GM23248 (cell line): ENCODE measurements around the gene SLC13A4. TPM values are rescaled to one million over a fixed set of nuclear protein-coding genes. Genes with fewer than 3 reads are reported as not detected.

Source experiments
- DNase-seq: peaks from one replicate; pipeline ENCODE4 v3.0.0-alpha.2; 2015
- H2AFZ ChIP-seq: fragments of 200-600 bp; sonication (generic); 2 replicates; pipeline ENCODE4 v1.6.1; 2016; ENCODE audit warnings: antibody characterized with exemption
- H3F3A ChIP-seq: fragments of 200-600 bp; sonication (generic); 2 replicates; pipeline ENCODE4 v1.6.1; 2016; ENCODE audit warnings: mild to moderate bottlenecking, antibody characterized with exemption, mixed run types; ENCODE audit not compliant: insufficient read depth
- H3K27ac ChIP-seq: fragments of 200-600 bp; sonication (generic); 2 replicates; pipeline ENCODE4 v1.5.1; 2016; ENCODE audit warnings: mild to moderate bottlenecking
- H3K27me3 ChIP-seq: fragments of 200-600 bp; sonication (generic); replicated peaks from 2 replicates; pipeline ENCODE4 v1.6.1; 2016; ENCODE audit warnings: mild to moderate bottlenecking; ENCODE audit not compliant: insufficient read depth
- H3K36me3 ChIP-seq: fragments of 200-600 bp; sonication (generic); 2 replicates; pipeline ENCODE4 v1.6.1; 2016; ENCODE audit warnings: low read depth, mild to moderate bottlenecking
- H3K4me1 ChIP-seq: fragments of 200-600 bp; sonication (generic); 2 replicates; pipeline ENCODE4 v1.6.1; 2016; ENCODE audit warnings: mild to moderate bottlenecking; ENCODE audit not compliant: insufficient read depth
- H3K4me2 ChIP-seq: fragments of 200-600 bp; sonication (generic); one replicate; pipeline ENCODE4 v1.6.1; 2016; ENCODE audit warnings: mild to moderate bottlenecking; ENCODE audit not compliant: unreplicated experiment
- H3K4me3 ChIP-seq: fragments of 200-600 bp; sonication (generic); 2 replicates; pipeline ENCODE4 v1.5.1; 2016; ENCODE audit warnings: mild to moderate bottlenecking
- H3K79me2 ChIP-seq: fragments of 200-600 bp; sonication (generic); 2 replicates; pipeline ENCODE4 v1.6.1; 2016; ENCODE audit warnings: mild to moderate bottlenecking; ENCODE audit not compliant: insufficient read depth
- H3K9ac ChIP-seq: fragments of 200-600 bp; sonication (generic); 2 replicates; pipeline ENCODE4 v1.6.1; 2016; ENCODE audit warnings: mild to moderate bottlenecking
- H3K9me2 ChIP-seq: fragments of 200-600 bp; sonication (generic); 2 replicates; pipeline ENCODE4 v1.6.1; 2016; ENCODE audit warnings: mixed run types, mild to moderate bottlenecking, moderate library complexity; ENCODE audit not compliant: insufficient read depth
- H3K9me3 ChIP-seq: fragments of 200-600 bp; sonication (generic); one replicate; pipeline ENCODE4 v1.6.1; 2017; ENCODE audit warnings: low read depth
- H4K20me1 ChIP-seq: fragments of 200-600 bp; sonication (generic); 2 replicates; pipeline ENCODE4 v1.6.0; 2016; ENCODE audit not compliant: insufficient read depth
- EZH2 ChIP-seq: fragments of 200-600 bp; sonication (generic); IDR thresholded peaks from 2 replicates; pipeline ENCODE4 v1.6.1; 2018; ENCODE audit warnings: antibody characterized with exemption, mild to moderate bottlenecking; ENCODE audit not compliant: insufficient read depth, poor library complexity, severe bottlenecking
- EZH2phosphoT487 ChIP-seq: fragments of 200-600 bp; sonication (generic); IDR thresholded peaks from 2 replicates; pipeline ENCODE4 v1.6.1; 2018; ENCODE audit warnings: antibody characterized with exemption, moderate library complexity, mild to moderate bottlenecking, low read depth; ENCODE audit not compliant: insufficient read depth
- WGBS, 2 experiments: methylation state at CpG; one replicate each; pipeline ENCODE4 v1.1.6; 2015 to 2017; ENCODE audit warnings: low lambda C conversion rate in 2 of 2, low coverage in 1 of 2; ENCODE audit errors: missing lambda C conversion rate in 2 of 2; 5-methylcytosine and 5-hydroxymethylcytosine counted together
- in situ Hi-C: fragments of 300-500 bp; cut with MboI; formaldehyde crosslinking; loops from 2 replicates; pipeline ENCODE4 v1.15.0; 2020
- polyA plus RNA-seq: library from polyadenylated mRNA; unstranded; fragments of >200 nt; fragmentation: Nextera tagmentation; extraction: Ambion mirVana; gene quantifications from 2 replicates; pipeline ENCODE4 v1.2.1, GENCODE V29; 2016
- total RNA-seq: library from RNA; depleted of rRNA; stranded (reverse); fragments of >200 nt; shearing (Covaris generic); gene quantifications from 2 replicates; pipeline ENCODE4 v1.2.3, GENCODE V29; 2014

Gene SLC13A4
- total and polyA plus RNA-seq, 2 experiments from 2014 or later, result 0.11 to 1.9 TPM

DNA sequence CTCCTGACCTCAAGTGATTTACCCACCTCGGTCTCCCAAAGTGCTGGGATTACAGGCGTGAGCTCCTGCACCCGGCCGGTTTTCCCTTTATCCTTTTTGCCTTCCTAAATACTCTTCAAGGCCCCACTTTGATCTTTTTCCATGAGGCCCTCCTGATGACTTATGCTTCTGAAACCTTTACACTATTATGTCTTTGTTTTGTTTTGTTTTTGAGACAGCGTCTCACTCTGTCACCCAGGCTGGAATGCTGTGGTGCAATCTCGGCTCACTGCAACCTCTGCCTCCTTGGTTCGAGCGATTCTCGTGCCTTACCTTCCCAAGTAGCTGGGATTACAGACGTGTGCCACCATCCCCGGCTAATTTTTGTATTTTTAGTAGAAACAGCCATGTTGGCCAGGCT lies 61.8 kb downstream of the SLC13A4 start:
- Histone ChIP-seq H2AFZ (no peak overlapping the region), H3K9me3 (no peaks in the 10 kb centered on the region), H3K27me3 (no peaks in the 10 kb centered on the region), H3K27ac (peak overlapping the region; percentile 100), H4K20me1 (no peaks in the 10 kb centered on the region), H3K4me2 (no peak overlapping the region), H3F3A (peaks cover 47% of the 10 kb centered on the region), H3K79me2 (peaks cover 75% of the 10 kb centered on the region), H3K36me3 (no peaks in the 10 kb centered on the region), H3K4me1 (peaks cover 52% of the 10 kb centered on the region), H3K9me2 (no peaks in the 10 kb centered on the region), H3K4me3 (no peak overlapping the region), H3K9ac (0 out of 2 replicates have a peak overlapping the region, but pooled peaks have one; percentile 10)
- peak; percentile 58 for DNase-seq
- 74 to 75% methylated on average over 11 of the region's 11 CpGs for WGBS, 2 experiments
- in situ Hi-C loops, result no loop called here
- no peak for TF ChIP-seq EZH2phosphoT487
- no peak for TF ChIP-seq EZH2

DNA sequence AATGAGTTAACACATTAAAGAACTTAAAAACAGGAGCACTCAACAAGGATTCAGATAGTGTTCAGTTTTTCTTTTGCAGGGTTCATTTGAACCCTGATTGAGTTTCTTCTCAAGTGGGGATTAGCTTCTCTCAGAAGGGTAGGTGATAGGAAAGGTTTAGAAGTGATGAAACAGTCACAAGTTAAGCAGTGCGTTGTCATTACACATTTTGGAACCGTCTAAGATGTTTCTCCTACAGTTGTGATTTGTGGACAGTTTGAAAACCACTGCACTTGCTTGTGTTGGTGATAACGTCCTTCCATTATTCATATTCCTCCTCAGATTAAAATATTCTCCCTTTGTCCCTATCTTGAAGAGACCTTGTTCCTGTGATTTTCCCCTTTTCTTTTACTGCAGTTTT lies 62.9 kb downstream of the SLC13A4 start:
- peaks cover 38% of the 10 kb centered on the region for H3F3A ChIP-seq
- H3K9ac ChIP-seq, result peak overlapping the region; percentile 100
- H3K79me2 ChIP-seq, result peaks cover 67% of the 10 kb centered on the region
- H3K9me2 ChIP-seq, result no peaks in the 10 kb centered on the region
- H3K36me3 ChIP-seq, result no peaks in the 10 kb centered on the region
- in situ Hi-C loops, result no loop called here
- H3K4me3 ChIP-seq, result peak overlapping the region; percentile 99; the same call in 1 of the 2 replicates
- TF ChIP-seq EZH2 (no peak), EZH2phosphoT487 (no peak)
- peak overlapping the region; percentile 95 for H3K4me2 ChIP-seq
- WGBS, 2 experiments, result 38 to 47% methylated on average over 3 of the region's 3 CpGs
- H4K20me1 ChIP-seq, result no peaks in the 10 kb centered on the region
- peaks cover 41% of the 10 kb centered on the region for H3K4me1 ChIP-seq
- H3K9me3 ChIP-seq, result no peaks in the 10 kb centered on the region
- no peaks in the 10 kb centered on the region for H3K27me3 ChIP-seq
- H2AFZ ChIP-seq, result no peak overlapping the region
- peak overlapping the region; percentile 100 for H3K27ac ChIP-seq
- DNase-seq, result no peak

DNA sequence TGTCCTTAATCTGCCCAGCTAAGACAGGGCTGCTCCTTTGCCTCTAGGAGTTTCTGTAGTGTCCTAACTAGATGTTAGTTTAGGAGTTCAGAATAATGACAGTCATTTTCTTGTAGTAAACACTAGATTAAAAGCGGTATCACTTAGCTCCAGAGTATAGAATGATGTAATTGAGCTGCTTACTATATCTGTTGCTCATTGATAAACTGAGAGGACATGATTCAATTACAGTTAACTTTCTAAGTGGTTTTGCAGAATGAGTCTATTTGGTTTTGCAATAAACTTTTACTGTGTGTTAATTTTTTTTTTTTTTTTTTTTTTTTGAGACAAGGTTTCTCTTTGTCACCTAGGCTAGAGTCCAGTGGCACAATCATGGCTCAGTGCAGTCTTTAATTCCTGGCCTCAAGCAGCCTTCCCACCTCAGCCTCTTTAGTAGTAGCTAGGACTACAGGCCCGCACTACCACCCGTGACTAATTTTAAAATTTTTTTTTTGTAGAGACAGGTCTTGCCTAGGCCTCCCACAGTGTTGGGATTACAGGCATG lies 63.9 kb downstream of the SLC13A4 start:
- peak; percentile 76 for DNase-seq
- H3K4me3 ChIP-seq, result peak overlapping the region; percentile 99

DNA sequence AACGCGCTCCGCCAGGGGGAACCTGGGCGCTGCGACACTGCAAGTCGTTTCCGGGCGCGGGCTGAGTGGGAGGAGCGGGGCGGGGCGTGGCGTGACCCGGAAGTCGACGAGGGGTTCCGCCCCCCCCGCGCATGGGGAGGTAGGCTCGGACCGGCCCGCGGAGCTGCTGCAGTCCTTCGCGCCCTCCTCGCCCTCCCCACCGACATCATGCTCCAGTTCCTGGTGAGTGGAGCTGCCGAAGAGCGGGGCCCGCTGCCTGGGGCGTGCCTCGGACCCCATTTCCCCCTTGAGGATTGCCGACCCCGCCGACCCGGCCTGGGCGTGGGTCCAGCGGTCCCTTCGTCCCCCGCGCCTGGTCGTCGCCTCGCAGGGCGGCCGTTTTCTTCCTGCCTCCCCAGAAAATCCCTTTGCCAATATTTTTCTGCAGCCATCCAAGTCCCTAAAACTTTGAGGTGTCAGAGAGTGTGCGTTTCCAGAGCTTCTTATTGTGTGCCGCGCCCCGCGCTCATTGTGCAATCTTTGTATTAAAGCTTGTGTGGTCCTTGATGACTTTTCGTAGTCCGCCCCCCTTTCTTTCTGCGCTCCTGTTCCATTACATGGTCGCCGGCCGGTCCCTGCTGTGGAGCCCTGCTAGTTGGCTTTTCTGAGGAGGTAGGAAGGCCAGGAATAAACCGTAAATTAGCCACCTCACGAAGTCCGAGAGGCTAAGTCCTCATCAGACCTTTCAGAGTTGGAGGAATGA lies 65.4 kb downstream of the SLC13A4 start, which contains the start of gene STMP1:
TSS of gene STMP1 (plus strand) at position 142 of the 742 bp plus-strand sequence.
- in situ Hi-C loops, result no loop called here
- H3K79me2 ChIP-seq, result peaks cover 43% of the 10 kb centered on the region
- 1% methylated on average over 39 to 53 of the region's 60 CpGs for WGBS, 2 experiments

More for the DNA sequence above, 63.9 kb downstream of the SLC13A4 start:
- Histone ChIP-seq H3K36me3 (no peaks in the 10 kb centered on the region), H3K27ac (peak overlapping the region; percentile 100), H3F3A (peaks cover 29% of the 10 kb centered on the region), H3K9me3 (no peaks in the 10 kb centered on the region), H3K9ac (peak overlapping the region; percentile 100), H3K9me2 (no peaks in the 10 kb centered on the region), H2AFZ (no peak overlapping the region), H3K4me2 (peak overlapping the region; percentile 95), H4K20me1 (no peaks in the 10 kb centered on the region), H3K27me3 (no peaks in the 10 kb centered on the region), H3K79me2 (peaks cover 59% of the 10 kb centered on the region), H3K4me1 (peaks cover 32% of the 10 kb centered on the region)
- WGBS, 2 experiments, result 10 to 24% methylated on average over 3 of the region's 3 CpGs
- TF ChIP-seq EZH2 (no peak), EZH2phosphoT487 (no peak)
- in situ Hi-C loops, result no loop called here

More for the DNA sequence above, 65.4 kb downstream of the SLC13A4 start, which contains the start of gene STMP1:
- Histone ChIP-seq H3K4me1 (peaks cover 29% of the 10 kb centered on the region), H3F3A (peaks cover 28% of the 10 kb centered on the region), H4K20me1 (no peaks in the 10 kb centered on the region), H3K9me2 (no peaks in the 10 kb centered on the region), H2AFZ (peak within 1 kb of the TSS; percentile 97), H3K9ac (peak within 1 kb of the TSS; percentile 100), H3K27me3 (no peaks in the 10 kb centered on the region), H3K4me2 (peak within 1 kb of the TSS; percentile 95), H3K9me3 (no peaks in the 10 kb centered on the region), H3K4me3 (peak within 1 kb of the TSS; percentile 99), H3K36me3 (no peaks in the 10 kb centered on the region), H3K27ac (peak within 1 kb of the TSS; percentile 100)
- TF ChIP-seq EZH2, result no peak
- no peak for TF ChIP-seq EZH2phosphoT487
- DNase-seq, result peak; percentile 99
